Dermis blood vessel endothelial cell (primary cell): ENCODE results near the gene QKI. TPM values are rescaled to one million over a fixed set of nuclear protein-coding genes. Genes with fewer than 3 reads are reported as not detected.
"Not testable (repeated sequence)": the region's sequence is repeated elsewhere in the genome, so short reads cannot be mapped to it uniquely, and the experiment has no call there.

Experiments
- DNase-seq: peaks from one replicate; pipeline ENCODE4 v3.0.0; 2010
- total RNA-seq: library from RNA; depleted of rRNA; stranded (reverse); fragments of >200 nt; gene quantifications from 2 replicates; pipeline ENCODE4 v1.2.3, GENCODE V29; 2014

QKI gene
- total RNA-seq, 1 donor from 2014 or later = 307 TPM

DNA sequence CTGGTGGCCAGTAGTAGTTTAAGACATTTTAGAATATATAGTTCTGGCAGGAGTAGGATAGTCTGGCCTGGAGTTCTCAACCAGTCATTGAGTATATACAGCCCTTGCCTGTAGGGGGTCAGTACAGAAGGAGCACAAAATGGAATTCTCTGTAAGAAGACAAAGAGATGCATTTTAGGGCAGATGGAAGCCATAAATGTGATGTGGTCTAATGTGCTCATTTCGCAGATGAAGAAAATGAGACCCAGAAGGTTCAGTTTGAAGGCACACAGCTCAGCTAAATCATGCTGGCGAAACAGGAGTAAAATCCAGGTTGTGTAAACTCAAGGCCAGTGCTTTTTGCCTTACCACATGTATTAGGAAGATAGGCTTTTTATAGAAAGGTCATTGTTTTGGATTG, 29.6 kb downstream of the QKI start:
- no peak for DNase-seq

DNA sequence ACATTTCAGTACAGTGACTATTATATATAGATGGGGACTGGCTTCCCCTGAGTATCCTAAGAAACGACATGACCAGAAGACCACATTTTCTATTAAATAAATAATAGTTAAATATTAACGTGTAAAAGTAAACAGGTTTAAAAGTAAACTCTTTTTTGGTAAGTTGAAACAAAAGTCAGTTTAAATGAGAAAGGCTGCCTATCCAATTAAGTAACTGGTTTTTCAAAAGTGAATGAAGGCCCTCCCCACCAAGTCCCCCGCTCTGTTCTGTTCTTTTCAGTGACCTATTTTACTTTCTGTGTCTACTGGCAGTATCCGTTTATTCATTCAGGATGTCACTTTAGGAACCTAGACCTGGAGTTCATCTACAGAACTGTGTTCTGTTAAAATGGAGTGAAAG, 32.0 kb downstream of the QKI start:
- no peak for DNase-seq

DNA sequence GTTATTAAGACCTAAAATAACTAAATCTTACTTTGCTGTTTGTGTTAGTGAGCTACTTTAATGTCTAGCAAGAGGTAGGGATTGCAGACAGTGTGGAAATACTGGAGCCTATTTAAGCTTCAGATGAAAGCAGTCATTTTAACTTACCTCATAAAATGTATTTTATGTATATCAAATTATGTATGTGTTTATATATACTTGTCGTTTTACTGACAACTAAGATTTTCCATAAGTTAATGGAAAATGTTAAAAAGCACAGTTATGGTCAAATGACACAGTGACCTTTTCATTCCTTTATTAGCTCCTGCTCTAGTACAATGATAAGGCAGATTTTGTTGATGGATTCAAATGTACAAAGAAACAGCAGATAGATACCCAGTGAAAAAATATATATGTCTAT, 34.6 kb downstream of the QKI start:
- peak; percentile 33 for DNase-seq

DNA sequence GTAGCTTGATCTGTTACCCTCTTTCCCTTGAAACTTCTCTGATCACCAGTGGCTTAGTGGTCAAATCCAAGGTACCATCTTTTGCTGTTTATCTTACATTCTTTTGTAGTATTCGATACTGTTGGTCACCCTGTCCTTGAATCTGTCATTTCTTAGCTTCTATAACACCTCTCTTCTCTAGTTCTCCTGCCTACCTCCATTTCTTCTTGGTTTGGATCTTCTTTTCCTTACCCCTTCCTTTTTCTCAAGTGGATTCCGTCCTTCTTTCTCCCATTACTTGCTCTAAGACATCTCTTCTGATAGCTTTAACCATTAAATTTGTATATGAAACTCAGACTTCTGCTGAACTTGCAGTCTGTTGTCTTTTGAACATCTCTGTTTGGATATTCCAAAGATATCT, 39.9 kb downstream of the QKI start:
- DNase-seq = no peak

DNA sequence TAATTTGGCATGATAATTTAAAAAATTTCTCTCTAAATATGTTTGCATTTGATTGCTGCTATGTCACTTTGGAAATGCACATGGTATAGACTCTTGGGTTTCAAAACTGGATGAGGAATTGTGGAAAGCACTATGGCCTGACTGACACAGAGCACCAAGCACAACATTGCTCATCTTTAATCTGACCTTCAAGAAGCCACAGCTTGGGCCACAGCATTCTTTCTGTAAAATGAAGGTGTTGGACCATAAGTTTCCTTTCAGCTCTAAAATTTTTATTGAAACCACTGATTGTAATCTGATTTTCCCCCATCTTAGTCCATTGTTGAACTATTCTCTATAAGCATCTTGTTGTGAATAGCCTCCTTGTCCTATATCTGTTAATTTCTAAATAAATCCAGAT, 41.0 kb downstream of the QKI start:
- no peak for DNase-seq

DNA sequence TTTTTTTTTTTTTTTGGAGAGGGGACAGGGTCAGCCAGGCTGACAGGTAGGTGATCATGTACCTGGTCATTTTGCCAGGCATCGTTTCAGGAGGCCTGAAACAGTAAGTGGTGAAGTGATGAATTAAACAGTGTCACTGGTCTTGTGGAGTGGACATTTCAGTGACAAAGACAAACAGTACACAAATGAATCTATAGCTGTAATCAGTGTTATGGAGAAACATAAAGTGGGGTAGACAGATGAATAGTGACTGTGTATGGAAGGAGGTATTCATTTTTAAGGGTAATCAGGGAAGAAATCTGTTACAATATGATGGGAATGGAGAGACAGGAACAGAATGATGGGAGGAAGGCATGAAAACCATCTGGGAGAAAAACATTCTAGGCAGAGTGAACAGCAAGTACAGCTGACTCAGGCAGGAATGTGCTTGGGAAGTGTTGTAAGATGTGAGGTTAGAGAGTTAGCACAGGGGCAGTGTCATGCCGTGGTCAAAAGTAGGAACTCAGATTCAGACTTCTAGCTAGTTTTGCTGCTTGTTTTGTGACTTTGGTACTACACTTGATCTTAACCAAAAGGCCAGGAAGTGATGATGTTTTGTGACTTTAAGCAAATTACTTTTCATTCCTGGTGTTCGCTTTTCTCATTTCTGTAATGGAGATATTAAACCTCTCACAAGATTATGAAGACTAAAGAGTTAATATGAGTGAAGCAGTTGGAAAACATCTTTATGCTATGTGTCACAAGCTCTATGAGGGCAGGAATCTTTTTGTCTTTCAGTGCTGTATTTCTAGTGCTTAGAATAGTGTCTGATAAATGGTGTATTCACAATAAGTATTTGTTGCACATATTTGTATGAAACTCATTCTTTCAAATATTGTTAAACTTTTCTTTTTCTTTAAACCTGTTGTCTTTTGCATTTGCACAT, 43.4 kb downstream of the QKI start:
- peak; percentile 71 for DNase-seq

DNA sequence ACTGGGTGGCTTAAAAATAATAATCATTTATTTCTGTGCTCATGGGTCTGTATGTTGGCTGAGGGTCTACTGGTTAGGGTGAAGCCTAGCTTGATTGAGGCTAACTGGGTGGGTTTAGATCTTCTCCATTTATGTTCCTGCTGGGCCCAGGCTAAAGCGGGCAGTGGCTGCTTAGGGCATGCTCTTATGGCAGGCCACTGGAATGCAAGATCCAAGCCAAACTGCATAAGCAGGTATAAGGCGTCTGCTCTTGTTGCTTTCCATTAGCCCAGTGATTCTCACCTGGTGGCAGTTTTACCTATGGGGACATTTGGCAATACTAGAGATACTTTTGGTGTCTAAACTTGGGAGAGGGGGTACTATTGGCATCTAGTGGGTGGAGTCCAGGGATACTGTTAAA, 44.5 kb downstream of the QKI start:
- DNase-seq = no peak

DNA sequence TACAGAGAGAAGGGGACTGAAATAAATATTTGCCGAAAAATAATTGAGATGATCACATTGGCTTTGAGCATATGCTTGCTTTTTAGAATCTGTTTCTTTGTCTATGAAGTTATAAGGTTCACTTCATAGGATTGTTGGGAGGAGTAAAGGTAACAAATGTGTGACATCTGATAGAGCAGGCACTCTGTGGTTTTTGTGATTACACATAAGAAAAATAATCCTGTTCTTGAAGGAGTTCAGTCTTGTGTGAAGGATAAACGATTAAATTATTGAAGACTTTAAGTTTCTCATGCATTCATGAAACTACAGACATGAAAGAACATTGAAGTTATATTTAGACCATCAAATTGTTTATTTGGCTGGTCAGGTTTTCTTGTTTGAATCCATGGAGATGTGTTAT, 45.0 kb downstream of the QKI start:
- no peak for DNase-seq

DNA sequence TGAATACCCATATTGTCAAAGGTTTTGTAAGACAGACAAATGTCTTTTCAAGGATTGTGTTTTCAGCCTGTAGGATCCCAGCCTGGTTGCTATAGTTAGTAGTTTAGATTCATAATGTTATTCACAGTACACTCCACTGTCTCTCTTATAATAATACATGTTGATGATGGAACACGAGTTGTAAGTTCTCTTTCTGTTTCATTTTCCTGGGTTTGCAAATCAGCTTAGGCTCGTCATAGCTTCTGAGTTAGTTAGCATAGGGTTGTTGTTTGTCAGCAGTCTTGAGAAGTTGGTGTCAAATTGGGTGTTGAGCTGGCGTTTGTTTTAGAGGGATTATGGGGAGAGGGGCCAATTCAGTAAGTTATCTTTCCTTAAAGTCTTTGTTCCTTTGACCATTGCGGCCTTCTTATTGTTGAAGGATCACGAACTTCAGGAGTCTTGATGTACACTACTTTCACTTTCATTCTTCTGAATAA, 45.8 kb downstream of the QKI start:
- DNase-seq = peak; percentile 64

DNA sequence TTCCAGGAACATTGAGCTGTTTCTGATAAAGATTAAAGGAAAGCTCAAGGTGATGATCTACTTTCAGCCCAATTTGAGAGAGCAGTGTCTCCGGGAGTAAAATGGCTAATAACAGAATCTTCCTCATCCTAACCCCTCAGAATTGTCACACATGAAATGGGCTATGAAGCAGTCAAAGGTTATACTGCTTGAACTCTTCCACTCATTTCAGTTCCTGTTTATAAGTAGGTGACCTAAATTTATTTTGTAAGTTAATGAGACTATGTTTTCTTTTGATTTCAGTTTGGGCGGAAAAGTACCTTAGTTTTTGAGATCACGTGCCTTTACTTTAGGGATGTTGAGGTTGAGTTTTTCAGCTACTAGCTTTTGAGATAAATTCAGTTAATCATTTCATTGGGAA, 47.2 kb downstream of the QKI start:
- no peak for DNase-seq

DNA sequence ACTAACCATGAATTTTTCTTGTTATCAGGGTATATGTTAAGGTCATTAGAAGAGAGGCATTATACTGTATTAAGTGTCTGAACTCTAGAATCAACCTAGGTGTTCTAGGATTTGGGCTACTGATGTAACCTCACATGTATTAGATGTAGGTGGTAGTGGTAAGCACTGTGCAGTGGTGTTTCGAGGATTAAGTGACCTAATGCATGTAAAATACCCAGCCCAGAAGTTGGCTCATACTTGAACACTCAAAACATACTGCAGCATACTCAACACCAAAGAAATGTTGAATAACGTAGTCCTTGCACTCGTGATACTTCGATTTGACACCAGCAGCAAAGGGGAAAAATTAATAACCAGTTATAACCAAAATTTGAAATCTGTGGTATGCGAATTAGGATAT, 48.7 kb downstream of the QKI start:
- DNase-seq = no peak

DNA sequence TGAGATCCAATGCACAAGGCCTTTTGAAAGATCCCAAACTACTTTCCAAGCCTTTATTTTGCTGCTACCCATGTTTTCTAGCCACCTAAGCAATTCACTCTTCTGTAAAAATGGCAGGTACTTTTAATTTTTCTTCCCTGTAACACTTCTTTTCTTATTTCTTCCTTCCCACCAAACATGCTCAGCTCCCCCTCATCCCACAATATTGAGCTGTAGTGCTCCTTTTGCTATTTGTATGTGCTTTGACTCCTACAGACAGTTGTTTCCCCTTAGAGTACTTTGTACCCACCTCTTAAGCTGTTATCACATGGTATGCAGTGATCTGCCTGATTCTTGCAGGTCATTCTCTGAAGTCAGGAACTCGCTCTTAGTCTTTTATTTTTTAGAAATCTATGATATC, 49.3 kb downstream of the QKI start:
- DNase-seq = no peak

DNA sequence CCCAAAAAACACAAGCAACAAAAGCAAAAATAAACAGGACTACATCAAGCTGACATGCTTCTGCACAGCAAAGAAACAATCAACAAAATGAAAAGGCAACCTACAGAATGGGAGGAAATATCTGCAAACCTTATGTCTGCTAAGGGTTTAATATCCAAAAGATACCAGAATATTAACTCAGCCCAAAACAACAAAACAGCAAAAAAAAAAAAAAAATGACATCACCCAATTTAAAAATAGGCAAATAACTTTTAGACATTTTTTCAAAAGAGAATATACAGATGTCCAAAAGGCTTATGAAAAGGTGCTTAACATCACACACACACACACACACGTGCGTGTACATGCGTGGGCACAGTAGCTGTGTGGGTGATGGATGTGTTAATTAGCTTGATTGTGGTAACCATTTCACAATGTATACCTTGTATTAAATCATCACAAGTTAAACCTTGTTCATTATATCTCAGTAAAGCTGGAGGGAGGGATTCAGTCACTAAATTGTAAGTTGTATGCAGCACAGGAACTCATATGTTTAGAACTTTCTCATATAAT, 52.4 kb downstream of the QKI start:
- no peak for DNase-seq

DNA sequence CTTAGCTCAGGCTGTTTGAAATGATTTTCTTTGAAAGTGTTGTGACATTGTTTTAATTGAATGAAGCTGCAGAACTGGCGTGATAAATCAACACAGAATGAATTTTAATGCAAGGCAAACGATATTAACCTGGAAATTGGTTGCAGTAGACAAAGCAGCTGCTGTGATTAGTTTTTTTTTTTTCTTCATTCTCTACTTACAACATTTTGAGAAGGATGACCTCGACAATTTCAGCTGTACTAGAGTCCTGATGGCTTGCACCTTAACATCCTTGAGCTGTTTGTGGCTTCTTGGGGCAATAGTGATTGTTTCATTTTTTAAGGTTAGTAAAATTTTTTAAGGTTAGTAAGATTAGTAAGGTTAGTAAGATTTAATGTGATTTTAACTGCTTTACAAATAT, 54.2 kb downstream of the QKI start:
- DNase-seq = no peak

DNA sequence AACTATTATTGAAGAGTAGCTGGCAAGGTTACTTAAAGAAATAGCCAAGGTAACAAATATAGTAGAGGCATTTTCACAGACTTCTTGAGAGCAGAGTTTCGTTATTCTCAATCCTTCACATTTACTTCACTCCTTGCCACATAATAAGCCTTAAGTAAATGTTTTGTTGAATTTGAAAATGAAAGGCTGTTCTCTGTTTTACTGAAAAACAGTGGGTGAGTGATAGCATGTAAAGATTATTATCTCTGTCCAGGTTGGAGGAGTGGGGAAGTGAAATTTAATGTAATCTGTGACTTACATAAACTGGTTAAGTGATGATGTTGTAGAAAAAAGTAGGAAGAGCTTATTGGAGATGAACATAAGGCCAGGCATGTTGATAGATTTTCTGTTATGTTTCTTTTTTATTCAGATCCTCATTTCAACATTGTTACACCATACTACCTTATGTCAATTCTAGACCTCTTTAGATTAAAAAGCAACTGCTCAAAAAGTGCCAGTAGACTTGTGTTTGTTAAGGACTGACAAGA, 55.0 kb downstream of the QKI start:
- no peak for DNase-seq

DNA sequence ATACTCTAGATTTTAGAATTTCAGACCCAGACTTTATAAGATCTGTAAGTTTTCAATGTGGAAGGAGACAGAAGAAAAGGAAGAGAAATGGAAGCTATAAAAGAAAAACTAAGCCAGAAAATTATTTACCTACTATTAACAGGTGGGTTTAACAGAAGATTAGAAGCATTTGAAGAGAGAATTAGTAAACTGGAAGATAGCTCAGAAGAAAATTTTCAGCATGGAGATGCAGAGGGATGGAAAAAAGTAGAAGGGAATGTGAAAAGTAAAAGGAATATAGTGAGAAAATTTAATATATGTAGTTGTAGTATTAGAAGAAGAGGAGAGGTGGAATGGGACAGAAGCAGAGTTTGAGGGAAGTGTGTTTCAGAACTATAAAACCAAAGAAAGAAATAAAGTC, 56.1 kb downstream of the QKI start:
- DNase-seq = no peak

DNA sequence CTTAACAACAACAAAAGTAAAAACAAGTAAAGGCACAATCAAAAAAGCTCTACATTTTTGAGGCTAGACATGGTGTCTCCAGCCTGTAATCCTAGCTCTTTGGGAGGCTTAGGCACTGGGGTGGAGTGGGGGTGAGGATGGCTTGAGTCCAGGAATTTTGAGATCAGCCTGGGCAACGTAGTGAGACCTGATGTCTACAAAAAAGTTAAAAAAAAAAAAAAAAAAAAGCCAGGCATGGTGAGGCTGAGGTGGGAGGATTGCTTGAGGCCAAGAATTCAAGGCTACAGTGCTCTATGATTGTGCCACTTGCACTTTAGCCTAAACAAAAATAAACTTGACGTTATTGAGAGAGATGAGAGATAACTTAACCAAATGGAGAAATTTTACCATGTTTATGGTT, 60.1 kb downstream of the QKI start:
- no peak for DNase-seq

DNA sequence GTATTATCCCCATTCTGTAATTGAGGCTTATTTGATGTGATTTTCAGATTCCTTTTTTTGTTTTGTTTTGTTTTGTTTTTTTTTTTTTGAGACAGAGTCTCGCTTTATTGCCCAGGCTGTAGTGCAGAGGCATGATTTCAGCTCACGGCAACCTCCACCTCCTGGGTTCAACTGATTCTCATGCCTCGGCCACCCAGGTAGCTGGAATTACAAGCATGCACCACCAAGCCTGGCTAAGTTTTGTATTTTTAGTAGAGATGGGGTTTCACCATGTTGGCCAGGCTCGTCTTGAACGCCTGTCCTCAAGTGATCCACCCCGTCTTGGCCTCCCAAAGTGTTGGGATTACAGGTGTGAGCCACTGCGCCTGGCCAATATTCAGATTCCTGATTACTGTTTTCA, 62.4 kb downstream of the QKI start:
- not testable (repeated sequence) for DNase-seq

DNA sequence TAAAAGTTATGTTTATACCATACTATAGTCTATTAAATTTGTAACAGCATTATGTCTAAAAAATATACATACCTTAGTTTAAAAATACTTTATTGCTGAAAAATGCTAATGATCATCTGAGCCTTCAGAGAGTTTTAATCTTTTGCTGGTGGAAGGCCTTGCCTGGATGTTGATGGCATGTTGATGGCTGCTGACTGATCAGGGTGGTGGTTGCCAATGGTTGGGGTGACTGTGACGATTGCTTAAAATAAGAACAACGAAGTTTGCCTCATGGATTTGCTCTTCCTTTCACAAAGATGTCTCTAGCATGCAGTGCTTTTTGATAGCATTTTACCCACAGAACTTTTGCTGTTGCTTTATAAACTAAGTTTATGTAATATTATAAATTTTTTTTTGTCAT, 68.6 kb downstream of the QKI start:
- no peak for DNase-seq

DNA sequence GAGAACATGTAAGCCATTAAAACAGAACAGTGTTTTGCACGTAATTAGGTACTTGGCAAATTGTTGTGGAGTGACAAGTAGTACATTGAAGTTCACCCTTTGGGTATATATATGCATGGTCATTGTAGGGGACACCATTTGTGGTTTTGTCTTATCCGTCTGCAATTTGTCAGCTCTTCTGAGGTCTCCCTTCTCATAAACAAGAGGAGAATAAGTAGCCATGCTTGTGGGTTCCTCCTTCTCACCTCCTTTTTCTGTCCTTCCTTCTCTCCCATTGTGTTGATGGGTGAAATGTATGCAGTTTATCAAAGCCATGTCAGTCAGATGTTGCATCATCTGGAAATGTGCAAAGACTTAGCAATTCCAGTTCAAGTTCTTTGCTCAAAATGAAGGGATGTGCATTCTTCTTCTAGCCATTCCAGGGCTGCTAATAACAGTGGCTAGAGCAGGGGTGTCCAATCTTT, 70.9 kb downstream of the QKI start:
- no peak for DNase-seq

DNA sequence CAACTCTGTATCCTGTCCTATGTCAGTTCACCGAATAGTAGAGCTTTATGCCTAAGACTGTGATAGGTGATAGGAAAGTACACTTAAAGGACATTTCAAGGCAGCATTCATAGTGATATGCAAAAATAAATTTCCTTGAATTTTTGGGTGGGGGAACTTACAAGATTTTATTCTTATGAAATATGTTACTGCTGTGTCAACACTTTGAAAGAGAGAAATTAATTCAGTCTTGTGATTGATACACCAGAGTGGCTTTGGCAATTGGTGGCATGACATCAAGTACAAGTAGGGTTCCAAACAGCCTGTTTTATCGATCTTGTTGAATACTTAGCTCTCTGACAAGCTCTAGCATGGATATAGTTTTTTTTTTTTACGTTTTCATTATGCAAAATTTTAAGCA, 72.3 kb downstream of the QKI start:
- no peak for DNase-seq

DNA sequence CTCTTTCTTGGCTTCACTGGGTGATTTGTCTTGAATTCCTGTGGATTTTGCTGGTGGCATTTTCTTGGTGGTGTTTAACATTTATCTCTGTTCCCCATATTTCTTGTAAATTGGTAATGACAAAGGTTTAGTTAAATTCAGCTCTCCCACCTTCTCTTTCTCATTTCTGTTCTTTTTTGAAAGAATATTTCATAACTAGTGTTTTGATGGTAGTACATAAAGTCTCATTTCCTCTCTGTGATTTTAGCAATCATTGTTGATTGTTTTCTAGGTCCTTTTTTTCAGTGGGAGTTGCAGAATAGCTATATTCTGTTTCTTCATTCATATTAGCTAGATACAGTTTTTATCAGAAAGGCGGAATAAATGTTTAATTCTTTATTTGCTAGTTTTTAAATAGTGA, 73.1 kb downstream of the QKI start:
- no peak for DNase-seq

DNA sequence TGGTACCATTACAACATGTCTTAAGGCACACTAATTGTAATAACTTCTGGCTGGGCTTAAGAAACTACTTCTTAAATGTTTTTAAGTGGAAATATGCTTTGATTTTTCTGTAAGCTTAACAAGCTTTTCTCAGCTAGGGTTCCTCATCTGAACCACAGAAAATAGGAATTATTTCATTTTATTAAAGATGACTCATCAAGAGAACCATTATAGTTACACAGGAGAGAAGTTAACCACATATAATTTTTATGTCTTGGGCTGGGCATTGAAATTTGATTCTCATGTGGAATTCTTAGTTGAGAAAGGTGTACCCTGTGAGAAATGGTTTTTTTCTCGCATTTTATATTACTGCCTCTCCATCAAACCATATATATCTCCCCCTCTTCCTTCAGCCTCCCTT, 75.1 kb downstream of the QKI start:
- no peak for DNase-seq
